Kidney (tissue), 14 donors: ENCODE results near the gene TMCO4. TPM values are rescaled to one million over a fixed set of nuclear protein-coding genes. Genes with fewer than 3 reads are reported as not detected.

Experiments used
- DNase-seq, 5 donors: peaks; one replicate each; pipeline ENCODE4 v3.0.0-alpha.2; 2013 to 2020
- FAIRE-seq: peaks from 2 replicates; lab custom pipeline; 2012; peaks lifted over from hg19 to GRCh38; lab: Jason Lieb, UNC
- H3K27ac ChIP-seq, 2 donors: one replicate each; pipeline ENCODE4 v1.7.0; 2013; ENCODE audit warnings: low read depth in 2 of 2, low read length in 2 of 2, inconsistent platforms in 1 of 2
- H3K27me3 ChIP-seq: one replicate; pipeline ENCODE4 v1.7.1; 2013; ENCODE audit warnings: low read length, inconsistent platforms; ENCODE audit not compliant: control insufficient read depth, insufficient read depth
- H3K36me3 ChIP-seq, 3 donors: one replicate each; pipeline versions ENCODE4 v1.7.0 to v1.7.1; 2013; ENCODE audit warnings: low read length in 3 of 3, control low read depth in 1 of 3, inconsistent platforms in 1 of 3; ENCODE audit not compliant: insufficient read depth in 3 of 3, control insufficient read depth in 2 of 3
- H3K4me1 ChIP-seq, 3 donors: one replicate each; pipeline versions ENCODE4 v1.7.0 to v1.7.1; 2013; ENCODE audit warnings: low read length in 3 of 3, inconsistent platforms in 1 of 3, low read depth in 1 of 3; ENCODE audit not compliant: control insufficient read depth in 2 of 3, insufficient read depth in 2 of 3
- H3K4me3 ChIP-seq, 3 donors: one replicate each; pipeline versions ENCODE4 v1.7.0 to v1.8.1; 2013; ENCODE audit warnings: low read length in 3 of 3, control low read depth in 1 of 3, inconsistent platforms in 1 of 3
- H3K9ac ChIP-seq, 3 donors: one replicate each; pipeline versions ENCODE4 v1.7.0 to v1.7.1; 2013; ENCODE audit warnings: low read length in 3 of 3, control low read depth in 1 of 3, inconsistent platforms in 1 of 3
- H3K9me3 ChIP-seq, 3 donors: one replicate each; pipeline versions ENCODE4 v1.7.0 to v1.7.1; 2013; ENCODE audit warnings: low read length in 3 of 3, control low read depth in 1 of 3, inconsistent platforms in 1 of 3; ENCODE audit not compliant: control insufficient read depth in 2 of 3, insufficient read depth in 1 of 3
- intact Hi-C: fragments of 100-400 bp; cut with DNase I; formaldehyde crosslinking; loops from one replicate; pipeline ENCODE4 v1.11.1; 2022
- polyA plus RNA-seq: library from polyadenylated mRNA; stranded (reverse); fragments of 350-450 nt; fragmentation: Illumina TruSeq; extraction: RNeasy Lipid Tissue Mini Kit (QIAGEN cat#74804); gene quantifications from one replicate; pipeline ENCODE4 v1.2.3, GENCODE V29; 2014; ENCODE audit warnings: low read depth, low replicate concordance; ENCODE audit not compliant: insufficient read depth
- total RNA-seq: library from RNA; stranded (reverse); fragmentation: NEBNext Ultra II Directional; extraction: Animal tissue kit (Norgen Biotek cat#: 25700); gene quantifications from one replicate; pipeline ENCODE4 v1.2.1, GENCODE V29; 2021
- TF ChIP-seq, protein P1 (sequence below): IDR thresholded peaks from 3 replicates; pipeline ENCODE4 v1.5.1; 2012; ENCODE audit warnings: mild to moderate bottlenecking, moderate library complexity, borderline replicate concordance; ENCODE audit not compliant: insufficient read depth; ENCODE audit errors: extremely low read depth
- donor health status: control.
- donor health status: control.
- donor health status: control.
- donor health status: control.
- donor health status: control.
- donor health status: DM: yes; HTN: yes; CAD: no.
- donor health status: Normal renal cell carcinoma (clear cell type).

The TMCO4 gene
- total and polyA plus RNA-seq, 2 donors from 2014 or later, result 35.0 to 36.5 TPM

DNA sequence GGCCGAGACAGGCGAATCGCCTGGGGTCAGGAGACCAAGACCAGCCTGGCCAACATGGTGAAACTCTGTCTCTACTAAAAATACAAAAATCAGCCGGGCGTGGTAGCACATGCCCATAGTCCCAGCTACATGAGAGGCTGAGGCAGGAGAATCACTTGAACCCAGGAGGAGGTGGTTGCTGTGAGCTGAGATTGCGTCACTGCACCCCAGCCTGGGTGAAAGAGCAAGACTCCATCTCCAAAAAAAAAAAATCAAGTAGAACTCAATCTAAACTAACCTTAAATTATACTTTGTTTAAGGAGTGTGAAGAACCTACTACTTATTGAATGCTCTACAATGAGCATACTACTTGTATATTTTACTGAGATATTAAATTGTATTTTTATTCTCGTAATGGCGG lies 45.8 kb upstream of the TMCO4 start:
- Histone ChIP-seq H3K4me3 (no peak overlapping the region), H3K27ac (no peak overlapping the region), H3K9ac (no peak overlapping the region), H3K36me3 (no peaks in the 10 kb centered on the region), H3K4me1 (peaks cover 2 to 14% (median 4%) of the 10 kb centered on the region in 3 donors), H3K9me3 (peaks cover 0 to 5% (median 0%) of the 10 kb centered on the region in 3 donors), H3K27me3 (no peaks in the 10 kb centered on the region)
- TF ChIP-seq, protein P1, sequence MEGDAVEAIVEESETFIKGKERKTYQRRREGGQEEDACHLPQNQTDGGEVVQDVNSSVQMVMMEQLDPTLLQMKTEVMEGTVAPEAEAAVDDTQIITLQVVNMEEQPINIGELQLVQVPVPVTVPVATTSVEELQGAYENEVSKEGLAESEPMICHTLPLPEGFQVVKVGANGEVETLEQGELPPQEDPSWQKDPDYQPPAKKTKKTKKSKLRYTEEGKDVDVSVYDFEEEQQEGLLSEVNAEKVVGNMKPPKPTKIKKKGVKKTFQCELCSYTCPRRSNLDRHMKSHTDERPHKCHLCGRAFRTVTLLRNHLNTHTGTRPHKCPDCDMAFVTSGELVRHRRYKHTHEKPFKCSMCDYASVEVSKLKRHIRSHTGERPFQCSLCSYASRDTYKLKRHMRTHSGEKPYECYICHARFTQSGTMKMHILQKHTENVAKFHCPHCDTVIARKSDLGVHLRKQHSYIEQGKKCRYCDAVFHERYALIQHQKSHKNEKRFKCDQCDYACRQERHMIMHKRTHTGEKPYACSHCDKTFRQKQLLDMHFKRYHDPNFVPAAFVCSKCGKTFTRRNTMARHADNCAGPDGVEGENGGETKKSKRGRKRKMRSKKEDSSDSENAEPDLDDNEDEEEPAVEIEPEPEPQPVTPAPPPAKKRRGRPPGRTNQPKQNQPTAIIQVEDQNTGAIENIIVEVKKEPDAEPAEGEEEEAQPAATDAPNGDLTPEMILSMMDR, result no peak
- intact Hi-C loops, result no loop called here
- DNase-seq (no peak), FAIRE-seq (no peak)

DNA sequence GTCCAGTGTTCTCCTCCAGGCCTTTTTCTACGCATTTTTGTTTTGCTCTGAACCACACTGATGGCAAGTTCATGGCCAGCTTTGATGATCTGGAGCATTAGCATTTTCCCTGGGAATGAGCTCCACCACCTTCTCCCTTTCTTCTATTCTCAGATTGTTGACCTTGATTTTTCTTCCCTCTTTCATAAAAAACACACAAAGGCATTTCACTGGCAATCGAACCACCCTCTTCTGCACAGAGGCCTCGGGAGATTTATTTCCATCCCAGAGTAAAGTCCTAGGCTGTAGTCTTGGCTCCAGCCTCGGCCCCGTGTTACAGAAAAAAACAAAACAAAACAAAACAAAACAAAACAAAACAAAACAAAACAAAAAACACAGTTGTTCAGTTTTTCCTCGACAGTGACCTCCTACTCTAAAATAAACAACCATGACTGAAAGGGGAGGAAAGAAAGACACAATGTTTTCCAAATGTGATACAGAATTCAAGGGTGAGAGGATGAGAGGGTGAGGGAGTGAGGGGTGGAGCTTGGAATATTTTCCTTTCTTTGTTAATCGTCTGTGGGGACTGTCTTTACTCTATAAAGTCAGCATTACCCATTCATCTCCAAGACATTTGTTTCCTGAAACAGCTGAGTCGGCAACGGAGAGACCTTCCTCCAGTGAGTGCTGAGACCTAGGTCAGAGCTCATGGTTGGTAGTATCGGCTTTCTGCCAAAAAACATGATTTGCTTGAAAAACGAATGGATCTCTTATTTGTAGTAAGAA lies 45.2 kb upstream of the TMCO4 start:
- Histone ChIP-seq H3K9ac (no peak overlapping the region), H3K4me1 (peaks cover 2 to 14% (median 4%) of the 10 kb centered on the region in 3 donors), H3K36me3 (no peaks in the 10 kb centered on the region), H3K27me3 (no peaks in the 10 kb centered on the region), H3K9me3 (peaks cover 0 to 5% (median 0%) of the 10 kb centered on the region in 3 donors), H3K27ac (no peak overlapping the region), H3K4me3 (peak overlapping the region; percentile 17 to 18 (median 17))
- DNase-seq (peak in 3 of 5 donors; percentile 37 to 78 (median 77)), FAIRE-seq (no peak)
- TF ChIP-seq, protein P1, result no peak
- intact Hi-C loops, result no loop called here

DNA sequence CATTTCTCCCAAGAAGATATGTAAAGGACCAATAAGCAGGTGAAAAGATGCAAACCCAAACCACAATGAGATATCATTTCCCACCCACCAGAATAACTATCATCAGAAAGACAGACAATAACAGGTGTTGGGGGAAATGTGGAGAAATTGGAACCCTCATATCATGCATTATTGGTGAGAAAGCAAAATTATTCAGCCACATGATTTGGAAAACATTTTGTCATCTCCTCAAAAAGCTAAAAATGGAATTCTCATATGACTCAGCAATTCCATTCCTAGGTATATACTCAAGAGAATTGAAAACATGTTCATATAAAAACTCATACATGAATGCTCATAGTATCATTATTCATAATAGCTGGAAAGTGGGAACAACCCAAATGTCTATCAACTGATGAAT lies 40.5 kb upstream of the TMCO4 start:
- Histone ChIP-seq H3K9ac (no peak overlapping the region), H3K9me3 (peaks cover 0 to 5% (median 0%) of the 10 kb centered on the region in 3 donors), H3K4me1 (peaks cover 2 to 8% (median 4%) of the 10 kb centered on the region in 3 donors), H3K27me3 (no peaks in the 10 kb centered on the region), H3K36me3 (no peaks in the 10 kb centered on the region), H3K27ac (no peak overlapping the region), H3K4me3 (no peak overlapping the region)
- TF ChIP-seq, protein P1, result no peak
- intact Hi-C loops, result no loop called here
- FAIRE-seq (no peak), DNase-seq (no peak)
